Panc1 (cell line): ENCODE results near the gene DBNDD2.

Experiments used
- POLR2AphosphoS5 ChIP-seq: IDR thresholded peaks from 2 replicates; pipeline ENCODE4 v1.6.1; 2012; ENCODE audit warnings: mild to moderate bottlenecking, low read depth, low read length, moderate library complexity
- TF ChIP-seq, protein P1 (sequence below): fragments of 450-650 bp; IDR thresholded peaks from 2 replicates; pipeline ENCODE4 v1.5.1; 2017; ENCODE audit warnings: mild to moderate bottlenecking

DNA sequence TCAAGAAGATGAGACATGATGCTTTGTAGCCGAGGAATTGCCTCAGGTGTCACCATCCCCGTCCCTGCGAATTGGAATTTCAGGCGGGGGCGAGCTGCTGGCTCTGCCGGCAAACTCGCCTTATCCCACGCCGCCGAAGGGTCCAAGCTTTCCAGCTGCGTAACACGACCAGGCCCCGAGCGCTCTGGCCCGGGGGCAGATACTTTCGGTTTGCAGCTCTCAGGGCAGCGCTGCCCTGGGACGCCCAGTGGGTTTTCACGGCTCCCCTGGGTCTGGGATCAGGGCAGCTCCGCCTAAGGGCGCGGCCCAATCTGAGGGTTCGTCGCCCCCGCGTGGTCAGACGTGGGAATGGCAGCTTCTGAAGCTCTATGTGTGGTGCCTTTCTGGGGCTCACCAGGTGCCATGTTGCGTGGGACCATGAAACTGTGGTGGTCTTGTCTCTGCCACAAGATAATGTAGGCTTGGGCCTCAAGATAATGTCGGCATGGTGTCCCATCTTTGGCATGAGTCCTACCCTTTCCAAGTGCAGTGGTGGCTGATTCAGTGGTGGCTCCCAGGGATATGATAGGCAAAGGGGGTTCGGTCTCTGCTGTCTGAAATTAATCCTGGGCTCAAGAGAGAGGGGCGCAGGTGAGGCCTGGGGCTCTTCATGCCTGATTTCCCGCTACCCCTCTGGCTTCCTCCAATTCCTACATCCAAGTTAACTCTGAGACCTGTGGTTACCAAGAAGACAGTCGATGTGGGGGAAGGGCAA is 28.8 kb downstream of the DBNDD2 start:
- no peak for TF ChIP-seq POLR2AphosphoS5
- TF ChIP-seq, protein P1, sequence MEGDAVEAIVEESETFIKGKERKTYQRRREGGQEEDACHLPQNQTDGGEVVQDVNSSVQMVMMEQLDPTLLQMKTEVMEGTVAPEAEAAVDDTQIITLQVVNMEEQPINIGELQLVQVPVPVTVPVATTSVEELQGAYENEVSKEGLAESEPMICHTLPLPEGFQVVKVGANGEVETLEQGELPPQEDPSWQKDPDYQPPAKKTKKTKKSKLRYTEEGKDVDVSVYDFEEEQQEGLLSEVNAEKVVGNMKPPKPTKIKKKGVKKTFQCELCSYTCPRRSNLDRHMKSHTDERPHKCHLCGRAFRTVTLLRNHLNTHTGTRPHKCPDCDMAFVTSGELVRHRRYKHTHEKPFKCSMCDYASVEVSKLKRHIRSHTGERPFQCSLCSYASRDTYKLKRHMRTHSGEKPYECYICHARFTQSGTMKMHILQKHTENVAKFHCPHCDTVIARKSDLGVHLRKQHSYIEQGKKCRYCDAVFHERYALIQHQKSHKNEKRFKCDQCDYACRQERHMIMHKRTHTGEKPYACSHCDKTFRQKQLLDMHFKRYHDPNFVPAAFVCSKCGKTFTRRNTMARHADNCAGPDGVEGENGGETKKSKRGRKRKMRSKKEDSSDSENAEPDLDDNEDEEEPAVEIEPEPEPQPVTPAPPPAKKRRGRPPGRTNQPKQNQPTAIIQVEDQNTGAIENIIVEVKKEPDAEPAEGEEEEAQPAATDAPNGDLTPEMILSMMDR, result peak; percentile 95
